NCI-H526 (cell line): Measurements from ENCODE around the gene IGFALS.

ENCODE experiments used
- DNase-seq, 2 experiments: peaks; one replicate each; lab custom pipeline; 2025; lab: John Stamatoyannopoulos, UW

Gene IGFALS

DNA sequence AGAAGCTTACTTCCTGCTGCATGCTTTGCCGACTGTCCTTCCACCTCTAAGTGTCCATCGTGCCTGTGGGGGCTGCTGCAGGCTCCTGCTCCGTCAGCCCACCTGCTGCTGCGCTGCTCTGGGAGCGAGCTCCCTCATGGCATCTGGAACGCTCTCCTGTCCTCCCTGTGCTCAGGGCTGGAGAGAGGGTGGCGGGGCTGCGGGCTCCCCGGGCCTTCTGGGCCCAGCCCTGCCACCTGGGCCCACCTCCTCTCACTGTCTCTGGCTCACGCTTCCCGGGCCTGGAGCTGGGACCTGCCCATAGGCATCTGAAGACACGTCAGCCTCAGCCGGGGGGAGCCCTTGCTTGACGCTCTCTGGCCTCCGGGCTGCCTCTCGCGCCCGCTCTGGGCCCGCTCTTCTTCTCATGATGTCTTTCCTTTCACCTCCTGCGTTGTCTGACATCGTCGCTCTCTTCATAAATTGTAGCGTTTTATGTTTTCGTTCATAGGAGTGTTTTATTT lies 49.1 kb downstream of the IGFALS start:
- no peak for DNase-seq

- no peak for DNase-seq
Observed at GRCh38 chr16:1743376-1744337, 49.8 kb downstream of the IGFALS start.

- no peak for DNase-seq
Observed at GRCh38 chr16:1741553-1742165, 51.8 kb downstream of the IGFALS start.

GRCh38 chr16:1740781-1741490 lies 52.6 kb downstream of the IGFALS start:
- no peak for DNase-seq
